ENCODE data around the gene TEK.
"Not testable (repeated sequence)": the region's sequence is repeated elsewhere in the genome, so short reads cannot be mapped to it uniquely, and the experiment has no call there.

The TEK gene

DNA sequence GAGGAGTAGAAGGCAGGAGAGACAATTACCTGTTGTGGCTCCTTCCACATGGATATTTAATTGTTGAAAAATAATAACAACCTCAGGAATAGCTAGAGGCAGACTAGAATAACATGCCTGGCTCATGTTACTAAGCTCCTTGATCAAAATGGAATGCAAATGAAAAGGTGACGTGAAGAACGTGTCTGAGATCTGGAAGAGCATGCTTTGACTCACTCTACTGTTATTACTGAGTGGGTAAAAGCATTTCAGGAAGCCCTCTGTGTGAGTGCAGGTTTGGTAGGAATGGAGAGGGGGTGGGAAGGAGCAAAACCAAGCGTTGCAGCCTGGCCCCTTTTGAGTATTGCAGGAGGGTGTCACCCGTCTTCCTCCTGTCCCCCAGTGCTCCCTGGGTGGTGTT is 103.2 kb downstream of the TEK start:
- Histone ChIP-seq H3K27me3 (no peaks in the 10 kb centered on the region), H3K9me3 (no peaks in the 10 kb centered on the region), H3K4me3 (ENCODE audit: low read depth in 1 of 2, low read length in 1 of 2) (no peak overlapping the region), H3K4me1 (ENCODE audit: control insufficient read depth in 1 of 2, insufficient read depth in 1 of 2, low read depth in 1 of 2, low read length in 1 of 2) (no peaks in the 10 kb centered on the region), H3K36me3 (no peaks in the 10 kb centered on the region), H3K27ac (no peak overlapping the region)
- TF ChIP-seq, protein P1, sequence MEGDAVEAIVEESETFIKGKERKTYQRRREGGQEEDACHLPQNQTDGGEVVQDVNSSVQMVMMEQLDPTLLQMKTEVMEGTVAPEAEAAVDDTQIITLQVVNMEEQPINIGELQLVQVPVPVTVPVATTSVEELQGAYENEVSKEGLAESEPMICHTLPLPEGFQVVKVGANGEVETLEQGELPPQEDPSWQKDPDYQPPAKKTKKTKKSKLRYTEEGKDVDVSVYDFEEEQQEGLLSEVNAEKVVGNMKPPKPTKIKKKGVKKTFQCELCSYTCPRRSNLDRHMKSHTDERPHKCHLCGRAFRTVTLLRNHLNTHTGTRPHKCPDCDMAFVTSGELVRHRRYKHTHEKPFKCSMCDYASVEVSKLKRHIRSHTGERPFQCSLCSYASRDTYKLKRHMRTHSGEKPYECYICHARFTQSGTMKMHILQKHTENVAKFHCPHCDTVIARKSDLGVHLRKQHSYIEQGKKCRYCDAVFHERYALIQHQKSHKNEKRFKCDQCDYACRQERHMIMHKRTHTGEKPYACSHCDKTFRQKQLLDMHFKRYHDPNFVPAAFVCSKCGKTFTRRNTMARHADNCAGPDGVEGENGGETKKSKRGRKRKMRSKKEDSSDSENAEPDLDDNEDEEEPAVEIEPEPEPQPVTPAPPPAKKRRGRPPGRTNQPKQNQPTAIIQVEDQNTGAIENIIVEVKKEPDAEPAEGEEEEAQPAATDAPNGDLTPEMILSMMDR (IDR thresholded peaks at IDR 0.05), result no peak

DNA sequence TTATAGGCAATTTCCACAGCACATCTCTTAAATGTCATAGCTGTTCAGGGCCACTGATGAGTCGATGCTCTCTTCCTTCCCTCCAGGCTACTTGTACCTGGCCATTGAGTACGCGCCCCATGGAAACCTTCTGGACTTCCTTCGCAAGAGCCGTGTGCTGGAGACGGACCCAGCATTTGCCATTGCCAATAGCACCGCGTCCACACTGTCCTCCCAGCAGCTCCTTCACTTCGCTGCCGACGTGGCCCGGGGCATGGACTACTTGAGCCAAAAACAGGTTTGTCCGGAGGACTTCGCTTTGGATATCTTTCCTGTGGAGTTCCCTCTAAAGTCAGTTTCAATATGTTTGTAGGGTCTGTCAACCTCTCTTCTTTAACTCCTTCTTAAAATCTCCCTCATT is 103.6 kb downstream of the TEK start:
- TF ChIP-seq, protein P1 (IDR thresholded peaks at IDR 0.05), result no peak
- Histone ChIP-seq H3K4me1 (ENCODE audit: control insufficient read depth in 1 of 2, insufficient read depth in 1 of 2, low read depth in 1 of 2, low read length in 1 of 2) (no peaks in the 10 kb centered on the region), H3K27ac (no peak overlapping the region), H3K9me3 (no peaks in the 10 kb centered on the region), H3K27me3 (no peaks in the 10 kb centered on the region), H3K36me3 (no peaks in the 10 kb centered on the region), H3K4me3 (ENCODE audit: low read depth in 1 of 2, low read length in 1 of 2) (no peak overlapping the region)

DNA sequence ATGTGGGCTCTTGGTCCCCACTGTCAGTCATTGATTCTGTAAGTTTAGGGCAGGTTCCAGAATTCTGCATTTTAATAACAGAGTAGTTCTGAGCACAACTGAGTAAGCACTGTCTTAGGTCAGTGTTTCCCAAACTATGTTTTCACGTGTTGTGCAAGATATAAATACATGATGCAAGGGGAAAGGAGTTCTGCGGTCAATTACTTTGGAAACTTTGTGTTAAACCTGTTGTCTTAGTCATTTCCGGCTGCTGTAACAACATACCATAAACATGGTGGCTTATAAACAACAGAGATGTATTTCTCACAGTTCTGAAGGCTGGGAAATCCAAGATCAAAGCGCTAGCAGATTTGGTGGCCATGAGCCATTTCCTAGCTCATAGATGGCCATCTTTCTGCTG is 118.2 kb downstream of the TEK start:
- Histone ChIP-seq H3K27ac (peak overlapping the region; percentile 69), H3K9me3 (no peaks in the 10 kb centered on the region), H3K4me1 (ENCODE audit: control insufficient read depth in 1 of 2, insufficient read depth in 1 of 2, low read depth in 1 of 2, low read length in 1 of 2) (peaks cover 0 to 15% of the 10 kb centered on the region in 2 experiments), H3K4me3 (ENCODE audit: low read depth in 1 of 2, low read length in 1 of 2) (no peak overlapping the region), H3K36me3 (no peaks in the 10 kb centered on the region), H3K27me3 (no peaks in the 10 kb centered on the region)
- TF ChIP-seq, protein P1 (IDR thresholded peaks at IDR 0.05), result no peak

DNA sequence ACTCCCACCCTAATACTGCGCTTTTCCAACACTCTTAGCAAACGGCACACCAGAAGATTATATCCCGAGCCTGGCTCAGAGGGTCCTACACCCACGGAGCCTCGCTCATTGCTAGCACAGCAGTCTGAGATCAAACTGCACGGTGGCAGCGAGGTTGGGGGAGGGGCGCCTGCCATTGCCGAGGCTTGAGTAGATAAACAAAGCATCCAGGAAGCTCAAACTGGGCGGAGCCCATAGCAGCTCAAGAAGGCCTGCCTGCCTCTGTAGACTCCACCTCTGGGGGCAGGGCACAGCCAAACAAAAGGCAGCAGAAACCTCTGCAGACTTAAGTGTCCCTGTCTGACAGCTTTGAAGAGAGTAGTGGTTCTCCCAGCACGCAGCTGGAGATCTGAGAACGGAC is 130.6 kb downstream of the TEK start:
- not testable (repeated sequence) for H3K9me3 ChIP-seq; H3K4me1 ChIP-seq (ENCODE audit: control insufficient read depth in 1 of 2, insufficient read depth in 1 of 2, low read depth in 1 of 2, low read length in 1 of 2); H3K36me3 ChIP-seq; H3K27ac ChIP-seq; H3K27me3 ChIP-seq; H3K4me3 ChIP-seq (ENCODE audit: low read depth in 1 of 2, low read length in 1 of 2)

DNA sequence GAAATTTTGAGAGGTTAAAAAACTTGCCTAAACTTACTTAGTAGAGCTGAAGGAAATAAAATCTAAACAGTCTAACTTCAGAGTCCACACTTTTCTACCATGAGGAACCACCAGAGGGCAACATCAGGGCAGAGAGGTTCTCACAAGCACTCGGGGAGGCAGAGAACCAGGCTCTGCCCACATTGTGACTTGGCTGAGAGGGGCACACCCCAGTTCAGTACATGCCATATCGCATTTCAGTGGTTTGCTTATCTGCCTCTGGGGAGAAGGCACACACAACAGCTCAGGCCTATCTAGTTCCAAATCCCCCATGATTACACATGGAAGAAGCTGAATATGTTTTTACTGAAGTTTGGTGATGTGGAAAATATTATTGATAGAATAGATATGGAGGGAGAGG is 138.7 kb downstream of the TEK start:
- Histone ChIP-seq H3K4me1 (ENCODE audit: control insufficient read depth in 1 of 2, insufficient read depth in 1 of 2, low read depth in 1 of 2, low read length in 1 of 2) (no peaks in the 10 kb centered on the region), H3K27me3 (no peaks in the 10 kb centered on the region), H3K9me3 (no peaks in the 10 kb centered on the region), H3K36me3 (no peaks in the 10 kb centered on the region), H3K4me3 (ENCODE audit: low read depth in 1 of 2, low read length in 1 of 2) (no peak overlapping the region), H3K27ac (no peak overlapping the region)
- TF ChIP-seq, protein P1 (IDR thresholded peaks at IDR 0.05), result no peak

DNA sequence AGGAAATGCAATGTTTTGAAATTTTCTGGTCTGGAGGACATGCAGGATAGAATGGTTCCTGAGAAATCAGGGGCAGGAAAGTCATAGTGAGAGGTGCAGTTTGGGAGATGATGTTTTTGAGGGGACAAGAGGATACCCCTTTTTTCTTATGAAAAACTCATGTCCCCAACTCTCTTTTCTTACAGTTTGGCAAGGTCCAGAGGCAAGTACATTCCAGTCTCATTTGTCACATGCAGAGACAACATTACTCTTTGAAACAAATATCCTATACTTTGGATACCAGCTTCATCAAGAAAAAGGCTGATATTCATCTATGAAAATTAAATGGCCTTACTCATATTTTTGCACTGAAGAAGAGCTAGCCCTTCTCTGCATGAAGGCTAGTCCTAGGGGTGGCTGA is 139.7 kb downstream of the TEK start:
- no peaks in the 10 kb centered on the region for H3K9me3 ChIP-seq
- no peaks in the 10 kb centered on the region for H3K4me1 ChIP-seq (ENCODE audit: control insufficient read depth in 1 of 2, insufficient read depth in 1 of 2, low read depth in 1 of 2, low read length in 1 of 2)
- H3K4me3 ChIP-seq (ENCODE audit: low read depth in 1 of 2, low read length in 1 of 2), result no peak overlapping the region
- H3K27me3 ChIP-seq, result no peaks in the 10 kb centered on the region
- H3K36me3 ChIP-seq, result no peaks in the 10 kb centered on the region
- TF ChIP-seq, protein P1 (IDR thresholded peaks at IDR 0.05), result no peak
- H3K27ac ChIP-seq, result no peak overlapping the region
